Amniotic stem cell (primary cell): ENCODE measurements around the gene TMEM81.
A peak's percentile ranks its signal among the peaks of the same experiment; 100 is the strongest.

Experiments
- DNase-seq: peaks from one replicate; lab custom pipeline; 2025; lab: John Stamatoyannopoulos, UW

Gene TMEM81

DNA sequence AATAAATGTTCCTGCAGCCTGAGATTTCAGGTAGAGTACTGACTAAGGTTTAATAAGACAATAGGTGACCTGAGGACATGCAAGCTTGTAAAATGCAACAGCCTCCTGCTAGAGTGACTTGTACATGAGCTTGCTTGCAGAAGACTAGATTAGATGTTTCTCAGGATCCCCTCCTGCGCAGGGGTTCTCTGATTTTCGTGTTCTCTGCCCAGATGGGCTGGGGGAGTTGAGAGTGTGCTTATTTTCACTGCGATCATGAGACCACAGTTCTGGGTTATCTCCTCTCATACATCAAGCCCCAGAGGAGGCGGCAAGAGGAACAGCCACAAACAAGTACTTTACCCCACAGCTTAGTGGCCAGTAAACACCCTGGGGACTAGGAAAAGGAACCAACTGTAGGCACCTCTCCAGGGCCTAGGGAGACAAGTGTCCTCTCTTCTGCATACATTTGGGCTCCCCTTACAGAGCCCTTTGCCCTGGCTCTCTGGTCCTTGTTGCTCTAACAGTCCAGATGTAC lies 8.0 kb downstream of the TMEM81 start:
- no peak for DNase-seq

DNA sequence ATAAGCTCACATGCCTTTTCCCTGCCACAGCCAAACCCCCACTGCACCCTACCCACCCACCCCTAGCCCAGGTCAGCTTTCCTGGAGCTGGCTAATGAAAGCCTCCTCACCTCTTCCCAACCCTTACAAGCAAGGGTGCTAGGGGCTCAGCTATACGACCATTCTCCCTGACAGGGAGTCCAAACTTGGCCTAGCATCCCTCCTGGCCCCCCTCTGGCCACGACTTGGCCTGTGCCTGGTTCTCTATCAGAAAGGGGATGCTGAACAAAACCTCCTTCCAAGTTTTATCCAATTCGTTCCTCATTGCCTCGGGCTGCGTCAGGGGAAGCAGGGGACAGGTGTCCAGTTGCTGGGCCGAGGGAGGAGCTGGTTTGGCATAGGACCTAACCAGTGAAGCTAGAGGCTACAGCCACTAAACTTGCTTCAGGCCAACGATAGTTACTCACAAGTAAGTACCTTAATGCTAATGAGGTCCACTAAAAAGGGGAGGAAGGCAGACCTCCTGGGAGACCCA lies 8.6 kb downstream of the TMEM81 start:
- DNase-seq: no peak

DNA sequence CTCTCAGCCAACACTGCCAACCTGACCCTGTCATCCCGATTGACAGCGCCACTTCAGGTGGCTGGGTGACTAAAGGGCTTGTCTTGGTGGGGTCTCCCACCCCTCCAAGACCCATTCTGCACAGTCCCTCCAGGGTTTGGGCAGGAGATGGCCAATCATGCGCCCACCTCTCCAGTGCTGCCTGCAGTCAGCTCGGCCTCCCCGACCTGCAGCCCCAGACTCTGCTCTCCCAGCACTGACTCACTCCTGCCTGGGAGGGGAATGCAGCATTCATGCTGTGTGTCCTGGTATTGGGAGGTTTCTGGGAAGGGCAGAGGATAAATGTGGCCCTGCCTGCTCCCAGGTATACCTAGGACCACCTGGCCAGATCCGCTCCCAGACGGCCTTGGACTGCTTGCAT lies 9.7 kb downstream of the TMEM81 start:
- no peak for DNase-seq

DNA sequence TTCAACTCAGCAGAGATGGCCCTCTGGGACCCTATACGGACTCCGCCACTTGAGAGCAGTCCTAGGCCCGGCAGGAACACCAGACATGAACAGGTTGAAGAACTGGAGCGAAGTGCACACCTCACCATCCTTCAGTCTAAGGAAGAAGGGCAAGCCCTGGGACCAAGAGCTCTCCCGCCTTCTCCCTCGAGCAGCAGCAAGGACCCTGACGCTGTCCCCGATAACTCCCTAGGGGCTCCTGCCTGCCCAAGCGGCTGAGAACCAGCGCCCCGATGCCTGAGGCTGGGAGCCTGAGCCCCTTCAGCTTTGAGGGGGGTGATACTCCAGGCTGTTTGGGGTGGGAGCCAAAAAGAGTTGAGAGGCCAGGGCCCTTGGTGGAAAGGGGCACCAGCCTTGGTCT lies 10.2 kb downstream of the TMEM81 start:
- no peak for DNase-seq

DNA sequence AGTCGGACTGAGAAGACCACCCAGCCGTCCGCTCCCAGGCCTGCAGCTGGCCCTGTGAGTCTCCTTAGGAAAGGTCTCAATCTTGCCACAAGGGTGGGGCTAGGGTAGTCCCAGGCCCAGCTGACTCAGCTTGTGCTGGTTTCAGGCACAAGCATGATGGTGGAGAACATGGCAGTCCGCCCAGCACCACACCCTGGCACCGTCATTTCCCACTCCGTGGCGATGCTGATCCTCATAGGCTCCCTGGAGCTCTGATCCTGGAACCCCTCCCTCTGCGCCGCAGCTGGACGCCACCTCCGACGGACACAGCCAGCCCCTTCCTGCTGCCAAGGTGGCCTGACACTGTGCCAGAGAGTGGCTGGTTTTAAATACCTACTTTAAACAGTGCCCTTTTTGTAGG lies 10.7 kb downstream of the TMEM81 start:
- DNase-seq: no peak

DNA sequence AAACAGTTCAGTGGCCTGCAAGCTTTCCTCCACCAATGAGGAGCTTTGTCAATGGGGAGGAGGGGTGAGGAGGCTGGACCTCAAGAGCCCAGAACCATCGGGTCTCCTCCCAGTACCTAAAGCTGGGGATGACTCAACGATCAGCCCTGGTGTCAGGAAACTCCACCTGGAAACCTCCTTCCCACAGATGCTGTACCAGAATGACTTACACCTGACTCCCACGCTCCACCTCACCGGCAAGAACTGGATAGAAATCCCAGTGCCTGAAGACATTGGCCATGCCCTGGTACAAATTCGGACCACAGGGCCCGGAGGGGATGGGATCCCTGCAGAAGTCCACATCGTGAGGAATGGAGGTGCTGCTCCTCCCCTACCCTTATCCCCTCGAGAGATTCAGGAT lies 11.4 kb downstream of the TMEM81 start:
- no peak for DNase-seq

DNA sequence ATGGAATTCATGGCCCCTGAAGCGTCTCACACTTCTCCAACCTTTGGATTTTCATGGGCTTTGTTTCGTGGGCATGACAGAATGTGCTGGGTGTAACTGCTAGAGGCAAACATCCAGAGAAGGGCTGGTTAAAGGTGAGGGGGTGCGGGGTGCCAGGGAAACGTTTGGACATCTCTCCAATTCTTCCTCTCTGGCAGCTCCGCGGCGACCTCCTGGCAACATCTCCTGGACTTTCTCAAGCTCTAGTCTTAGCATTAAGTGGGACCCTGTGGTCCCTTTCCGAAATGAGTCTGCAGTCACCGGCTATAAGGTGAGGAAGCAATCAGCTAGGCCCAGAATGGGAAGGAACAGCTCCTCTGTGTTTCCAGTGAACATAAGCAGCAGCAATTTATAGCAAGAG lies 12.0 kb downstream of the TMEM81 start:
- no peak for DNase-seq

DNA sequence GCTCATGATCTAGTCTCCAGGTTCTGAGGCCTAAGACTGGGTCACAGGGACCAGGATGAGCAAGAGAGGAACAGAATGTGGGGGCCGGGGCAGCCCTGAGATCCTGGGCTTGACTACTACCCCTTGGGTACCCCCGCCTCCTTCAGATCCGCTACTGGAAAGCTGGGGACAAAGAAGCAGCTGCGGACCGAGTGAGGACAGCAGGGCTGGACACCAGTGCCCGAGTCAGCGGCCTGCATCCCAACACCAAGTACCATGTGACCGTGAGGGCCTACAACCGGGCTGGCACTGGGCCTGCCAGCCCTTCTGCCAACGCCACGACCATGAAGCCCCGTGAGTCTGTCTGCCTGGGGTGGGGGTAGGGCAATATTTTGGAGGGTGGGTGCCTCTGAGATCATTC lies 12.5 kb downstream of the TMEM81 start:
- no peak for DNase-seq

DNA sequence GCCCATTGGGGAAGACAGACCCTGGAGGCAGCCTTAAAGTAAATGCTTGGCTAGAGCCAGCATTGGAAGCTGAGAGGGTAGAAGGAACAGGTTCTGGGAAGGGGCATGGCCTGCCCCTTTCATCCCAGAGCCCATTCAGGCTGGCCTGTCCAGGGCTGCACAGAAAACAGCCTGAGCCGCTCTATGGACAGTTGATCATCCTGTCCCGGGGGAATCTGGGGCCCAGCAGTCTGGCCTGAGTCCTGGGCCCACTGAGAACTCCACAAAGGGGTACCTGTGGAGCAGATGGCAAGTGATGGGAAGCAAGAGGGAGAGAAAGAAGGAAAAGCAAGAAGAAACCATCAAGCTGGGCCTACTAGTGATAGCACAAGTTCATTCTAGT lies 13.2 kb downstream of the TMEM81 start:
- no peak for DNase-seq

DNA sequence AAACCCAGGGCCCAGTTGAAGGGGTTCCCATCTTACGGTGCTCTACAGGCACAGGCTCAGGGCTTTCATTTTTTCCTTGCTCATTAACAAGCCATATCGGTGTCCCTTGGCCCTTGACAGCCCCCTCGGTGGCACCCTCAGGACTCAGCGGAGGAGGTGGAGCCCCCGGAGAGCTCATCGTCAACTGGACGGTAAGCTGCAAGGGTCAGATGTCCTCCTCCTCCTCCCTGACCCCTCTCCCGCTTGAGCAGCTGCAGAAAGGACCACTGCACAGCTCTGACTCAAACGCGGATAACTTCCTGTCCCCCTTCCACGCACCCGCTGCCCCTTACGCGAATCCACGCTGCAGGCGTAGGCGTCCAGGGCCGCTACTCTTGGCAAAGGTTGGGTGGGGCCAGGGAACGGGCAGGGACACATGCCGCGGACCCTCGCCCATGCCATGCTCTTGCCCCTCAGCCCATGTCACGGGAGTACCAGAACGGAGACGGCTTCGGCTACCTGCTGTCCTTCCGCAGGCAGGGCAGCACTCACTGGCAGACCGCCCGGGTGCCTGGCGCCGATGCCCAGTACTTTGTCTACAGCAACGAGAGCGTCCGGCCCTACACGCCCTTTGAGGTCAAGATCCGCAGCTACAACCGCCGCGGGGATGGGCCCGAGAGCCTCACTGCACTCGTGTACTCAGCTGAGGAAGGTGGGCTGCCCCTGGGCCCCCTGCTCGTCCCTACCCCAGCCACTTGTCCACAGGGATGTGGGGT lies 14.7 kb downstream of the TMEM81 start:
- no peak for DNase-seq

DNA sequence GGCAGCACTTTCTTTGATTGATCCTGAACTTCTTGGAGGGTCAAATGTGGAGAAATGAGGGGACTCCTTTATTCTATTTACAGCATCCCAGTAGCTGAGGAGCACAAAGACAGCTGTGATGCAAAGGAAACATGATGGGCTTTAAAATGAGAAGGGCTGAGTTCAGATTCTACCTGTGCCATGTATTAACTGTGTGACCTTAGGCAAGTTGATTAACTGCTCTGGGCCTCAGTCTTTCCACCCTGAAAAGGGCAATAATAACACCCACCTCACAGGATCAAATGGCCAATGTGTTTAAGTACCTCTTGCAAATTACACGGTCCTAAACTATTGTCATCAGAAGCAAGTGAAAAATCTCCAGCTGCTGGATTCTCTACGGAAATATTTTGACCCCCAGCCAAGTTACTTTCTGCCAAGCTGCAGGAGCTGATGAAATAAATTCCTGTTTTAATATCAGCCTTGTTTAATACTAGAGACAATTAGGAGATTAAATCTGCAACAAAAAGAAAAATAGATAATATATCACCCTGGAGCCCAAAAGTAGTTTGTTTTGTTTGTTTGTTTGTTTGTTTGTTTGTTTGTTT lies 15.7 kb downstream of the TMEM81 start:
- no peak for DNase-seq

DNA sequence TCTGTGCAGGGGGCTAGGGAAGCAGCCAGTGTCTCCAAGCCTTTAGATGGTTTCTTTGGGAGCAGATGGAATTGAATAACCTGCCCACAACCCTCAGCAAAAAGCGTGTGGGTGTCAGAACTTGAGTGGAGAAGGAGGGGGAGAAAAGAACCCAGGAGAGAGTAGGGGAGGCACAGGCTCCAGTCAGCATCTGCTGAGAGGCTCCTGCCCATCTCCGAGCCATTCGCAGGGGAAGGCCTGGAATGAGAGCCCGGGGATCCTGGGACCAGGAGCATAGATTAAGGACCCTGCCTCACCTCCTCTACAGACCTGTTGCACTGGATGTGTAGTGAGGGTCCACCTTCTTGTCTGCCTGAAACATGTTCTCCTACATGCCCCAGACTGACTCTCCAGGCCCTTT lies 16.3 kb downstream of the TMEM81 start:
- no peak for DNase-seq

DNA sequence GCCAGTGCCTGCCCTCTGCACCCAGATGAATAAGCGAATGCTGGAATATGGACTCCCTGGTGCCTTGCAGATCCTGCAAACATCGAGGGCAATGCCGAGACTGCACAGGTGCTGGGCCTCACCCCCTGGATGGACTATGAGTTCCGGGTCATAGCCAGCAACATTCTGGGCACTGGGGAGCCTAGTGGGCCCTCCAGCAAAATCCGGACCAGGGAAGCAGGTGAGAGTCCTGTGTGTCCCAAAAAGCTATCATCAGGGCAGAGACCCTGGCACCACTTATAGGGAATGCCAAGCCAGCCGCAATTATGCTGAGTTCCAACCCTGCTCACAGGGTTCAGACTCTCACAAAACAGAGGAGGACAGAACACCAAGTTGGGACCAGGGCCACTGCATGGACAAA lies 17.2 kb downstream of the TMEM81 start:
- DNase-seq: no peak

DNA sequence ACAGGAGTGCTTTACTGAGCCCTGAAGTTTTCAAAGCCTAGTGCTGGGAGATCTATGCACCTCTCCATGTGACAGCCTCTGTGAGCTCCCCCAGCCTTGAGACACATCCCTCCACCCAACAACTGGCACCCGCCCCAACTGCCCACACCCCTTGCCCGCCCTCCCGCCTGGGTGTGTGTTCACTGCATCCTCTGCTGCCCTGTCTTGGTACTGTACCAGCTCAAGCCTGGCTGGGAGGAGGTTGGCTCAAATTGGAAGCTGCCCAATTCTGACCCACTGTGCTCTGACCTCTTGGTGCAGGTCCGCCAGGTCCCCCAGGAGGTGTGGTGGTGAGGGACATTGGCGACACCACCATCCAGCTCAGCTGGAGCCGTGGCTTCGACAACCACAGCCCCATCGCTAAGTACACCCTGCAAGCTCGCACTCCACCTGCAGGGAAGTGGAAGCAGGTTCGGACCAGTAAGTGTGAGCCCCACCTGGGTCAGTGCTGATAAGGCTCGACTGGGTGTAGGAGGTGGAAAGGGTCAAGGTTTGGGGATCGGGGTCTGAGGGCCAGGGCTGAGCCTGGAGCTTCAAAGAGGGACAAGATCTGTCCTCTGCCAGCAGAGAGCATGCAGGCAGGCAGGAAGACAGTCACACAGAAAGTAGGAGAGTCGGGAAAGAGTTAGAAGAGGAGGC lies 18.0 kb downstream of the TMEM81 start:
- no peak for DNase-seq

DNA sequence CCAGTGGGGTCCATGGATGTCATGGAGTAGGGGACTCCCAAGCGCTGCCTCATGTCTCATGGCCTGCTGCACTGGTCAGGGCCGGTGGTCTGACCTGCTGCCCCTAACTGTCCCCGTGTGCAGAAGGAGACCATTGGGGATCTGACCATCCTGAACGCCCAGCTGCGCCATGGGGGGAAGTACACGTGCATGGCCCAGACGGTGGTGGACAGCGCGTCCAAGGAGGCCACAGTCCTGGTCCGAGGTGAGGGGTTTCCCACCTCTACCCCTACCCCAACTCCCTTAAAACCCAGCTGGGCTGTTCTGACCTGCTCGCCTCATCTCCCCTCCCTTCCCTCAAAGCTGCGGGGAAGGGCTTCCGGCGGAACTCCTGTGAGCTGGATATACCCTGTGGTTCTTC lies 18.6 kb downstream of the TMEM81 start:
- no peak for DNase-seq

DNA sequence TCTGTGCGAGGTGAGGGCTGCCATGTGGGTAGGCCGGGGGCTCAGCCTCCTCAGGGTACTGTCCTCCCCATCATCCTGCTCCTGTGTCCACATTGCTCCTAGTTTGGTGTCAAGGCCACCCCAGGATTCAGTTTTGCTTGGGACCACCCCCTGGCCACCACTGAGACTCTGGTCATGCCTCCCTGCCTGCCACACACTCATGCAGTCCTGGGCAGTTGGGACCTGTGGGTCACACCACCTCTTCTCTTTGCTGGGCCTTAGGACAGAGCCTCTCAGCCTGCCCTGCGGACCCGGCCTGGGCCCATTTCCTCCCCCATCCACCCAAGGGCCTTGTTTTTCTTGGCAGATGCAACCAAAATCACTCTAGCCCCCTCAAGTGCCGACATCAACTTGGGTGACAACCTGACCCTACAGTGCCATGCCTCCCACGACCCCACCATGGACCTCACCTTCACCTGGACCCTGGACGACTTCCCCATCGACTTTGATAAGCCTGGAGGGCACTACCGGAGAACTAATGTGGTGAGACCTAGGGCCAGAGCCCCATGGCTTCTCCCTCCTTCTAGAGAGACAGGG lies 19.4 kb downstream of the TMEM81 start:
- no peak for DNase-seq

DNA sequence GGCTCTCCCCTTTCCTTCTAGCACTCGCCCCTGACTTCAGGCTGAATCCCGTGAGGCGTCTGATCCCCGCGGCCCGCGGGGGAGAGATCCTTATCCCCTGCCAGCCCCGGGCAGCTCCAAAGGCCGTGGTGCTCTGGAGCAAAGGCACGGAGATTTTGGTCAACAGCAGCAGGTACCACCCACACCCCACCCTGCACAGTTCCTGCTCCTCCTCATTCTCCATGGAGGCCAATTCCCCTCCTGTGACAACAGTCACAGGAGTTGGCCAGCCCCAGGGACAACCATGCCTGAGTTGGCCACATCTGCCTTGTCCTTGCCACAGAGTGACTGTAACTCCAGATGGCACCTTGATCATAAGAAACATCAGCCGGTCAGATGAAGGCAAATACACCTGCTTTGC lies 20.0 kb downstream of the TMEM81 start:
- DNase-seq: no peak

DNA sequence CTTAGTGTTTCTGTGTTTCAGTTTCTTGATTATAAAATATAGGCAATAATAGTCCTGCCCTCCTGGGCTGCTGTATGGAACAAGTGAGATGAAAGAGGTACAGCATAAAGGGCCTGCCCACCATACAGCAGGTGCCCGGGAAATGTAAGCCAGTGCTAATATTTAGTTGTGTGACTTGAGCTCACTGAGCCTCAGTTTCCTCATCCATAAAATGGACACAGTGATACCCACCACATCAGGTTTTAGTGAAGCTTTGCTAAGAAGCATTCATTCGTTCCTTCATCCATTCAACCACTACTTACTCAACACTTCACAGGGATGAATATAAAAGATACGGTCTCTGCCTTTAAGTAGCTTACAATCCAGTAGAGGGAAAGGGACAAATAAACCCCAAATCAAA lies 21.4 kb downstream of the TMEM81 start:
- DNase-seq: no peak

DNA sequence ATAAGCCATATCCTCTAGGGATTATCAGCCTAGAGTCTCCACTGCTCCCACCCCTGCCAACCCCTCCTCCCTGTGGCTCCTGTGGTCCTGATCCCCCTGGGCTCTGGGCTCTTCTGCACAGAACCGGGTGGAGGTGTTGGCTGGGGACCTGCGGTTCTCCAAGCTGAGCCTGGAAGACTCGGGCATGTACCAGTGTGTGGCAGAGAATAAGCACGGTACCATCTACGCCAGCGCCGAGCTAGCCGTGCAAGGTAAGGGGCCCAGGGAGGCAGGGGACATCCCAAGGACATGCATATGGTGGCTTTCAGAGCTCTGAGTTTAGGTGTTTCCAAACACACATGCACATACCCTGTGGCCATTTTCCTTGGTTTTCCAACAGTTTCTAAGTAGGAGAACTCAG lies 21.9 kb downstream of the TMEM81 start:
- DNase-seq: no peak

DNA sequence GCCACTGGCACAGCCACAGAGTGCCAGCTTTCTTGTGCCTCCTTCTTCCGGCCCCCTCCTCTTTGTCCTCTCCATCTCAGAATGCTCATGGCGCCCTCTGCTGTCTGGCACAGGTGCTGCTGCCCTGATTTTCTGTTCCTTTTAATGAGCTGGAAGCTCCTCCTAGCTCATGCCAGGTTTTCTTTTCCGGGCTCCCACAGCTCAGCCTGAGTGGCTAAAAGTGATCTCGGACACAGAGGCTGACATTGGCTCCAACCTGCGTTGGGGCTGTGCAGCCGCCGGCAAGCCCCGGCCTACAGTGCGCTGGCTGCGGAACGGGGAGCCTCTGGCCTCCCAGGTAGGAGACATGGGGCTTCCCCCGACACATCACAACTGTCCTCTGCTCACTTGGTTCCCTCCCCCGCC lies 22.6 kb downstream of the TMEM81 start:
- DNase-seq: peak; percentile 18

DNA sequence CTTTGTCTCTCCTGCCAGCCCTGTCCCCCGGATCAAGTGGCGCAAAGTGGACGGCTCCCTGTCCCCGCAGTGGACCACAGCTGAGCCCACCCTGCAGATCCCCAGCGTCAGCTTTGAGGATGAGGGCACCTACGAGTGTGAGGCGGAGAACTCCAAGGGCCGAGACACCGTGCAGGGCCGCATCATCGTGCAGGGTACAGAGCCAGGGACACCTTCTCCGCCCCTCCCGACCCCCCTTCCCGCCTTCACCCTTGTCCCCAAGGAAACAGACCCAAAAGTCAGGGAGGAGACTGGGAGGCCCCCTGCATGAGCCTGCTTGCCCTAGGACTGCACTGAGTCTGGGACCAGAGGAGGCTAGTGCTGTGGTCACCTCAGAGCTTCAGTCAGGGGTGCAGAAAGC lies 23.0 kb downstream of the TMEM81 start:
- no peak for DNase-seq

DNA sequence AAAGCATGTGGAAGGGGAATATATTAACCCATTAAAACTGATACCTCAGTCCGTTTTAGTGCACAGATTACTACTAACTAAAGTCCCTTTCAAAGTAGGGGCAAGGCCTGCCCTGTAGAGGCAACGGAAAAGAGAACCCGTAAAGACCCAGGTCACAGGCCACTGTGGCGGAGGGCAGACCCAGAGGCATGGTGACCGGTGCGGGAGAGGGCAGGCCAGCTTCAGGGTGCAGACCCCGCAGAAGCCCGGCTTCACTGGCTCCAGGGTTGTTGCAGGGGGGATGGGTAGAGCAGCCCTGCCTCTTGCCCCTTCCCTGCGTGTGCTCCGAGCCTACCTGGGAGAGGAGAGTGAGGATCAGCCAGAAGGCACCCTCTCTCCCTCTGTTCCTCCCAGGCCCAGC lies 23.5 kb downstream of the TMEM81 start:
- DNase-seq: no peak

DNA sequence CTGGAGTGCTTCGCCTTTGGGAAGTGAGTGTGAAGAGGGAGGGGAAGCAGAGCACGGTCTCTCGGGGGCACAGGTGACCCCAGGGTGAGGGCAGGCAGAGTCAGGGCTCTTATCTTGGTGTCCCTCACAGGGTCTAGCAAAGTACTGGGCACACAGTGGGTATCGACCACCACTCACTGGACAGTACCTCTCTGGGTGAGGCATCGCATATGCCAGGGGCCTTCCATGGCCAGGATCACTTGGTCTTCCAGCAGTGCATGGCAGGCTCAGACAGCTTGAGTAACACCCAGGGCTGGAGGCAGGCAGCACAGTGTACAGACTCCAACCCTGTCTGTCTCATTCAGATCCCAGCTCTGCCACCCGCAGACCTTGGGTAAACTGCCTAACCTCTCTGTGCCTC lies 24.6 kb downstream of the TMEM81 start:
- DNase-seq: no peak
